K562 (cell line): ENCODE measurements around the gene THAP4. TPM values are rescaled to one million over a fixed set of nuclear protein-coding genes. Genes with fewer than 3 reads are reported as not detected.

ENCODE experiments used
- CEBPG ChIP-seq, 3 experiments: fragments of 200-800 bp in 1 of 3; sonication (Bioruptor generic) in 1 of 3; sonication (generic) in 1 of 3; formaldehyde crosslinking in 1 of 3; IDR thresholded peaks in 2 of 3; conservative IDR thresholded peaks in 1 of 3; 2 replicates each; pipeline versions ENCODE4 v1.6.1 to v1.8.0; 2016 to 2022; ENCODE audit warnings: missing compliant biosample characterization in 2 of 3, missing genetic modification characterization in 2 of 3, mild to moderate bottlenecking in 1 of 3, missing genetic modification reagents in 1 of 3
- POLR2AphosphoS5 ChIP-seq: IDR thresholded peaks from 2 replicates; pipeline ENCODE4 v1.6.1; 2011; ENCODE audit warnings: mild to moderate bottlenecking, low read depth, low read length, moderate library complexity; ENCODE audit not compliant: control insufficient read depth, insufficient read depth
- polyA plus RNA-seq, 8 experiments: library from polyadenylated mRNA; depleted of rRNA in 4 of 8; stranded (reverse) in 5 of 8; unstranded in 3 of 8; fragments of >200 nt; fragmentation: Nextera tagmentation in 2 of 8; fragmentation: Illumina TruSeq in 1 of 8; extraction: Ambion mirVana in 2 of 8; extraction: Trizol in 1 of 8; gene quantifications; 2 replicates each; pipeline versions ENCODE4 v1.2.1 to v1.2.3, GENCODE V29; 2011 to 2014; ENCODE audit warnings: inconsistent platforms in 1 of 8, missing spikeins in 1 of 8
- total RNA-seq, 7 experiments: library from RNA; depleted of rRNA in 6 of 7; stranded (reverse); fragments of >200 nt in 6 of 7; fragmentation: Illumina TruSeq in 2 of 7; extraction: Trizol in 2 of 7; gene quantifications; 2 replicates each; pipeline versions ENCODE4 v1.2.1 to v1.2.3, GENCODE V29; 2011 to 2021; ENCODE audit warnings: low replicate concordance in 1 of 7
- TF ChIP-seq, protein P1 (sequence below), 2 experiments: fragments of 450-650 bp in 1 of 2; sonication (generic) in 1 of 2; formaldehyde crosslinking in 1 of 2; IDR thresholded peaks; 2 replicates each; pipeline versions ENCODE4 v1.7.1 to v1.9.0; 2016 to 2022; ENCODE audit warnings: inconsistent platforms in 1 of 2, mild to moderate bottlenecking in 1 of 2, missing genetic modification reagents in 1 of 2
- TF ChIP-seq, protein P2 (sequence below): fragments of 250-450 bp; sonication (Bioruptor Pico); IDR thresholded peaks from 2 replicates; pipeline ENCODE4 v1.8.0; 2021; ENCODE audit warnings: mild to moderate bottlenecking, moderate library complexity

THAP4 gene
- total and polyA plus RNA-seq, 9 of the 15 experiments (the other 6 are each of a cell fraction or from before 2014, with no cell fraction given), result 8.6 to 60.9 (median 43.9) TPM

GRCh38 chr2:241540771-241541561 lies 96.0 kb downstream of the THAP4 start (continued):
- TF ChIP-seq, protein P1, sequence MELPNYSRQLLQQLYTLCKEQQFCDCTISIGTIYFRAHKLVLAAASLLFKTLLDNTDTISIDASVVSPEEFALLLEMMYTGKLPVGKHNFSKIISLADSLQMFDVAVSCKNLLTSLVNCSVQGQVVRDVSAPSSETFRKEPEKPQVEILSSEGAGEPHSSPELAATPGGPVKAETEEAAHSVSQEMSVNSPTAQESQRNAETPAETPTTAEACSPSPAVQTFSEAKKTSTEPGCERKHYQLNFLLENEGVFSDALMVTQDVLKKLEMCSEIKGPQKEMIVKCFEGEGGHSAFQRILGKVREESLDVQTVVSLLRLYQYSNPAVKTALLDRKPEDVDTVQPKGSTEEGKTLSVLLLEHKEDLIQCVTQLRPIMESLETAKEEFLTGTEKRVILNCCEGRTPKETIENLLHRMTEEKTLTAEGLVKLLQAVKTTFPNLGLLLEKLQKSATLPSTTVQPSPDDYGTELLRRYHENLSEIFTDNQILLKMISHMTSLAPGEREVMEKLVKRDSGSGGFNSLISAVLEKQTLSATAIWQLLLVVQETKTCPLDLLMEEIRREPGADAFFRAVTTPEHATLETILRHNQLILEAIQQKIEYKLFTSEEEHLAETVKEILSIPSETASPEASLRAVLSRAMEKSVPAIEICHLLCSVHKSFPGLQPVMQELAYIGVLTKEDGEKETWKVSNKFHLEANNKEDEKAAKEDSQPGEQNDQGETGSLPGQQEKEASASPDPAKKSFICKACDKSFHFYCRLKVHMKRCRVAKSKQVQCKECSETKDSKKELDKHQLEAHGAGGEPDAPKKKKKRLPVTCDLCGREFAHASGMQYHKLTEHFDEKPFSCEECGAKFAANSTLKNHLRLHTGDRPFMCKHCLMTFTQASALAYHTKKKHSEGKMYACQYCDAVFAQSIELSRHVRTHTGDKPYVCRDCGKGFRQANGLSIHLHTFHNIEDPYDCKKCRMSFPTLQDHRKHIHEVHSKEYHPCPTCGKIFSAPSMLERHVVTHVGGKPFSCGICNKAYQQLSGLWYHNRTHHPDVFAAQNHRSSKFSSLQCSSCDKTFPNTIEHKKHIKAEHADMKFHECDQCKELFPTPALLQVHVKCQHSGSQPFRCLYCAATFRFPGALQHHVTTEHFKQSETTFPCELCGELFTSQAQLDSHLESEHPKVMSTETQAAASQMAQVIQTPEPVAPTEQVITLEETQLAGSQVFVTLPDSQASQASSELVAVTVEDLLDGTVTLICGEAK (IDR thresholded peaks at IDR 0.05), result 0 out of 2 replicates have a peak, but pooled peaks have one; percentile 20
- TF ChIP-seq, protein P1 (CRISPR knock-in tag; IDR thresholded peaks at IDR 0.05), result no peak
- TF ChIP-seq POLR2AphosphoS5 (no peak), CEBPG (CRISPR knock-in tag; IDR thresholded peaks at IDR 0.05) (no peak), CEBPG (tag; conservative IDR thresholded peaks at IDR 0.05 in 1 of 2, IDR thresholded peaks at IDR 0.05 in 1 of 2) (no peak)
- TF ChIP-seq, protein P2, sequence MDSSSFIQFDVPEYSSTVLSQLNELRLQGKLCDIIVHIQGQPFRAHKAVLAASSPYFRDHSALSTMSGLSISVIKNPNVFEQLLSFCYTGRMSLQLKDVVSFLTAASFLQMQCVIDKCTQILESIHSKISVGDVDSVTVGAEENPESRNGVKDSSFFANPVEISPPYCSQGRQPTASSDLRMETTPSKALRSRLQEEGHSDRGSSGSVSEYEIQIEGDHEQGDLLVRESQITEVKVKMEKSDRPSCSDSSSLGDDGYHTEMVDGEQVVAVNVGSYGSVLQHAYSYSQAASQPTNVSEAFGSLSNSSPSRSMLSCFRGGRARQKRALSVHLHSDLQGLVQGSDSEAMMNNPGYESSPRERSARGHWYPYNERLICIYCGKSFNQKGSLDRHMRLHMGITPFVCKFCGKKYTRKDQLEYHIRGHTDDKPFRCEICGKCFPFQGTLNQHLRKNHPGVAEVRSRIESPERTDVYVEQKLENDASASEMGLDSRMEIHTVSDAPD (CRISPR knock-in tag), result no peak
